Eye (tissue), 1 donor: Measurements from ENCODE around the gene XIRP1.

ENCODE experiments used
- DNase-seq: peaks from one replicate; pipeline ENCODE4 v3.0.0-alpha.2; 2015

The XIRP1 gene

DNA sequence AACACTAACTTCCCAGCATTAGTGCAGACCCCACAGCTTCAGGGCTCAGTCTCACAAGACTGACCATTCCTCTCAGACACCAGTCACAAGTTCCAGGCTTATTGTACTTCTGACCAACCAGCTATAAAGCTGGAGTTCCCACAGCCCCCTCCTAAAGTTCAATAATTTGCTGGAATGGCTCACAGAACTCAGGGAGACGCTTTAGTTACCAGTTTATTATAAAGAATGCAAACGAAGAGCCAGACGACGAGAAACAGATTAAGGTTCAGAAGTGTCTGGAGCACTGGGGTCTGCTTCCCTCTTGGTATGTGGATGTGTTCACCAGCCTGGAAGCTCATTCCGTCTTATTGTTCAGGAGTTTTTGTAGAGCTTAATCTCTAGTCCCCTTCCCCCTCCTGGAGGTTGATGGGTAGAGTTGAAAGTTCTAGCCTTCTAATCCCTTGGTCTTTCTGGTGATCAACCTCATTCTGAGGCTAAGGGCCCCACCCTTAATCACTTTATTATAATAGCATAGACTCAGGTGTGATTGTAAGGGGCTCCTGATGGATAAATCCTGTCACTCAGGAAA, 34.2 kb downstream of the XIRP1 start:
- DNase-seq, result peak; percentile 60

- DNase-seq, result no peak
These were observed 35.0 kb downstream of the XIRP1 start for GRCh38 chr3:39157359-39157758.

DNA sequence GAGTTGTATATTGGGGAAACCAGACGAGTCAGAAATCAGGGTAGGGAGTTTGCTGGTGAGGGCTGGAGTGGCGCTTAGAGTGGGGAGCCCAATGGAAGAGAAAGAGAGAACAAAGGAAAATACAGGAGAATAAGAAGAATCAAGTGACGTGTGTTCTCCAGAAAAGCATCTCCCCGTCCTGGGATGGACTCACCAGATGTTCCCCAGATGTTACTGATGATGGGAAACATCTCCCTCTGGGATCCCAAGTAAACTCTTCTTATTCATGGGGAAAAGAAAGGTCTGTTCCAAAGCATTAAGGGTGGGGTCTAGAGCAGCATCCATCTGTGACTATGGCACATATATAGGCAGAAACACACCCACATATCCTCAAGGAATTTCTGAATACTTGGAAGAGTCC, 36.0 kb downstream of the XIRP1 start:
- DNase-seq, result no peak

DNA sequence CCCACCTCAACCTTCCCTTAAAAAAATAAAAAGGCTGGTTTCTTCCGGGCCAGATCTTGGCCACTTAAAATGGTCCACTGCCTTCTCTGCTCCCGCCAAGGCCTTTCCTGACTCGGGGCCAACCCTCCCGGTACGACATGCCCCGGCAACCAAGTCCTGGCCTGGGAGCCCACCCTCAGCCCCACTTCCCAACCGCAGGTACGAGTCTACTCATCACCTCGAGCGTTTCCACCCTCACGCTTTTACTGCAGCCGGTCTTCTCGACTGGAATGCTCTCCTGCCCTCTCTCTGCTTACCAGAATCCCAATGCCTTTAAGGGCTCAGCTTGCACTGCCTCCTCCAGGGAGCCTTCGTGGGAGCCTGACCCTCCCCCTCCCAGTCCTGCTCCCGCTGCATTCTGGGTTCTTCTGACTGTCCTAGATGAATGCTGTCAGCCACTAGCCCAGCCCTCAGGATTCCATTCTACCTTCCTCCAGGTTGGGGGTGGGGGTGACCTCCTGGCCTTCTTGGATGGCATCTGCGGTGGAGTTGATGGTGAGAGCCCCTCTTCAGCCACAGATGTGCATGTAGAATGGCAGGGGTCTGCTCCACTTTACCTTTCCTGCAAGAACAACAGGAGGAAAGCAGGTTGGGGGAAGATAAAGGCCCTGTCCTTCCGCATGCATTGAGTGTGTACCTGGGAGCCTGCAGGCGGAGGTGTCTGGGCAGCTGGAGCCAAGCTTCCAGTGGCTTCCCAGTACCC, 37.9 kb downstream of the XIRP1 start:
- DNase-seq, result peak; percentile 58

DNA sequence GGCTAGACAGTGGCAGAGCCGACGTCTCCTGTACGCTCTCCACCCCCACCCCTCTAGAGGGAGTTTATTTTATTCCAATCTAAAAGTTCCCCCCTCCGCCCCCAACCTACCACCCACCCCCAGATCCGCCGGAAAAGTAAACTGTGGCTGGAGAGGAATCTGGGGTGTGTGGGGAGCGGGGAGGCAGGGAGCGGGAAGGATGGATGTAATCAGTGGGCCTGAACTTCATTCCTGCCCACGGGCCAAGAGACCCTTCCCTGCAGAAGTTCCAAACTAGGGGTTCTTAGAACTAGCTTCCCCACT, 38.5 kb downstream of the XIRP1 start:
- no peak for DNase-seq

DNA sequence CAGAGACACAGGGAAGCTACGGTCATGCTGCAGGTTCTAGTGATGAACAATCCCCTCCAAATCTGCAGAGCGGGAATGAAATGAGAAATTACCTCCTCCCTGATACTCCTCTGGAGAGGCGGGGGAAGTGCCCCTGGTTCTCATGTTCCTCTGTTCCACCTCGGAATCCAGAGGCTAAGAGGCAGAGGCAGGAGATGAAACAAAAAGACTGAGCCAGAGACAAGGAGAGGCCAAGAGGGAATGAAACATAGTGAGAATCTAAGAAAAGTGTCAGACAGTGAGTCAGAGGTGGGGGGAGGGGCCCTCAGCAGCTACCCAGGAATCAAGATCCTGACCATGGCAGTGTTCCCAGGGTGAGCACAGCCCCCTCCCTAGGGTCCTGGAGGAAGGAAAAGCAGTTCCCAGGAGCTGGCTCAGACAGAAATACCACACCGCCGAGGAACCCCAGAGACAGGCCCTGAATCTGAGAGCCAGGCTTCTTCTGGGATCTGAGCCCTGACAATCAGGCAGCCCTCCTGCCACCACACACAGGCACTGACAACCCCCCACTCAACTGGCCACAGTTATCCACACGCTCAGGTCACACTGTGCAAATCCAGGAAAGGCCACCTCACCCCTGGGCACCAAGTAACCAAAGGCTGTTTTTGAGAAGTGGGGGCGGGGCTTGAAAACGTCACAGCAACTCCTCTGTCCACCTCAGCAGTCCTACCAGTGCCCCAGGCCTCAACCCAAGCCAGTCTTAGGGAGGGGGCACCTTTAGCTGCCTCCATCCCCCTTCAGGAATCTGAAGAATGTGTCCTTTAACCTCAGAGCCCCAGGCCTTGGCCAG, 41.4 kb downstream of the XIRP1 start:
- peak; percentile 84 for DNase-seq

DNA sequence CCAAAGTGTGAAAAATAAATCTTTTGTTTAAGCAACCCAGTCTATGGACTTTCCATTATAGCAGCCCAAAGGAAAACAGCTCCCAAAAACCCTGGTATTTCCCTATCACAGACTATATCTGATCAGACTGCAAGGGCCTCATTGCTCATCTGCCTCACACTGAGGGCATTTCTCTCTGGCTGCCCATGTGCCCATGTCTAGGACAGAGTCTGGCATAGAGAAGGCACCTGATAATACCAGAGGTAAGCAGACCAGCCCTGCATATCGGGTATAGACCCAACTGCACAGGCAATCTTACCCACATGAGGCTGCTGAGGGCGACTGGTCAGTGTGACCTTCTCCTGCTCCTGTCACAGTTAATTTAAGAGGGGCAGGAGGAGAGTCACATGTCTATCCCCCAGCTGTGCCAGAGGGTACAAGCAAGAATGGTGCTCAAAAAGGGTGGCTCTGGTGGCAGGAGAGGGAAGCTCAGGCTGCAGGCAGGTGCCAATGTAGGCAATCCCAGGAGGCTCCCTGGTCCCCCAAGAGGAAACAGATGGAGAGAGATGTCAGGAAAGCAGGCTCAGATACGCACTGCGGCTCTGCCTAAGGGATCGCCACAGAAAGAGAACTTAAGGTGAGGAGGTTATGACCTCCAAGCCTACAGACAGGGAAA, 42.1 kb downstream of the XIRP1 start:
- peak; percentile 62 for DNase-seq

DNA sequence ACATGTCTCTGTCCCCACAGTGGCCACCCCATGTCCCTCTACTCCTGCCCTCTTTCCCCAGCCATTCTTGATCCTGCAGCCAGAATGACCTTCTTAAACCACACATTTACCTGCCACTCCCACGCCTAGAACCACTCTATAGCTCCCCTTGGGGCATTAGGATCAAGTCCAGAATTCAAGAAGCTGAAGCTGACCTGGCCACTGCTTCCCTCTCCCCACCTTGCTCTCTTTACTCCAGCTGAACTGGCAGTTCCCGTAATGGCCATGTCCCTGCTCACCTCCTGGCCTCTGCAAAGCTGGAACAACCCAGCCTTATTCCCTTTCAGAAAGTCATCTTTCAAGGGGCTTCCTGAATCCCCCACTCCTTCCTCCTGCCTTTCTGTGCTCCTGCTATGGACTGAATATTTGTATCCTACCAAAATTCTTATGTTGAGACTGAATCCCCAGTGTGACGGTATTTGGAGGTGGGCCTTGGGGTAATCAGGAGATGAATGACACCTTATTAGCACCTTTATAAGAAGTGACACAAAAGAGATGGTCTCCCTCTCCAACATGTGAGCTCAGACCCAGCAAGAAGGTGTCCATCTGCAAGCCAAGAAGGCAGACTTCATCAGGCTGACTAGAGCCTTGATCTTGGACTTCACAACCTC, 42.8 kb downstream of the XIRP1 start:
- no peak for DNase-seq

DNA sequence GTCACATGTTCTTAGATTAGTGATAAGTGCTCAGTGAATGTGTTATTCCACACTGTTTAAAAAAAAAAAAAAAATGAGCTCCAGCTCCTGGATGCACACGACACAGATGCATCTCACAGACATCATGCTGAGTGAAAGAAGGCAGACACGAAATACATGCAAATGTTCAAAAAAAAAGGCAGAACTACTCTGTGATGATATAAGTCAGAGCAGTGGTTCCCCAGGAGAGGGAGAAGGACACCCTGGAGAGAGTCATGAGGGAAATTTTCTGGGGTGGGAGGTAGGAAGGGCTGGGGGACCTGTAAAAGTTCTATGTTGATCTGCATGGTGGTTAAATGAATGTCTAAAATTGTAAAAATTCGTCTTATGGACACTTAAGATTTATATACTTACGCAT, 43.3 kb downstream of the XIRP1 start:
- DNase-seq, result no peak

DNA sequence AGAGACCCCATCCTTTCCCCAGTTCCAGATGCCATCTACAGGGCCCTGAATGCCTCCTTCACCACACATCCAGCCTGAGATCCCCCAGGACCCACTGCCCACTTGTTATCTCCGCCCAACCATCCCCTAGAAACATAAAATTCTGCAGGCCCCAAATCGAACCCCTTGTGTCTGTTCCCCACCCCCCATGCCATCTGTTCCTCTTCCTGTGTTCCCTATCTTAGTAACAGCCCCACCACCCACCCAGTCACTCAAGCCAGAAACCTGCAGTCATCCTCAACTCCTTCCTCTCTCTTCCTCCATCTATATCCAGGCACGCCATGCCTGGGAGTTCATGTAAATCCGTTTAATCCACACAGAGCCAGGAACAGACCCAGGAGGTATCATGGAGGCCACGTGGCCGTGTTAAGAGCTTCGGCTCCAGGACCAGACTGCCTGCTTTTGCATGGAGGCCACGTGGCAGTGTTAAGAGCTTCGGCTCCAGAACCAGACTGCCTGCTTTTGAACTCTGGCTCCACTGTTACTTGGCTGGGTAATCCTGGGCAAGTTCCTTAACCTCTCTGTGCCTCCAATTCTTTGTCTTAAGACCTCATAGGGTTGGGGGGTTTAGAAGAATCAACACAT, 43.8 kb downstream of the XIRP1 start:
- DNase-seq, result peak; percentile 44

GRCh38 chr3:39147711-39148434, 44.5 kb downstream of the XIRP1 start:
- DNase-seq, result peak; percentile 51

- peak; percentile 76 for DNase-seq
These were observed 45.5 kb downstream of the XIRP1 start for GRCh38 chr3:39146611-39147591.

DNA sequence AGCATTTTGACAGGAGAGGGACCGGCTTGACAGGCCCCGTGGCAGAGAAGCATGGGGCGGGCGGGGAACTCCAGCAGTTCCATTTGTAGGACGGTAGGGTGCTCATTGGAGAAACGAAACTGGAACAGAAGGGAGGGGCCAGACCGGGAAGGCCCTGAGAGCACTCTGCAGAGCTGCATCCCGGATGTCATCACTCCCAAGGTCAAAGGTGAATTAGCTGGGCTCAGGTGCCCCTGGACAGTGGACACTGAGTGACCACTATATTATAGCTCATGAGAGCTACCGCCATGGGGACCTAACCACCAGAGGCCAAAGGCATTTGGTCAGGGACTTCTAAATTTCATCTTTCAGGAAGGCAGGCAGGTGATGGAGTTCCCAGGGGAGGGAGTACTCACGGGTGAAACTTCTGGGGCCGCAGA, 46.3 kb downstream of the XIRP1 start:
- no peak for DNase-seq

DNA sequence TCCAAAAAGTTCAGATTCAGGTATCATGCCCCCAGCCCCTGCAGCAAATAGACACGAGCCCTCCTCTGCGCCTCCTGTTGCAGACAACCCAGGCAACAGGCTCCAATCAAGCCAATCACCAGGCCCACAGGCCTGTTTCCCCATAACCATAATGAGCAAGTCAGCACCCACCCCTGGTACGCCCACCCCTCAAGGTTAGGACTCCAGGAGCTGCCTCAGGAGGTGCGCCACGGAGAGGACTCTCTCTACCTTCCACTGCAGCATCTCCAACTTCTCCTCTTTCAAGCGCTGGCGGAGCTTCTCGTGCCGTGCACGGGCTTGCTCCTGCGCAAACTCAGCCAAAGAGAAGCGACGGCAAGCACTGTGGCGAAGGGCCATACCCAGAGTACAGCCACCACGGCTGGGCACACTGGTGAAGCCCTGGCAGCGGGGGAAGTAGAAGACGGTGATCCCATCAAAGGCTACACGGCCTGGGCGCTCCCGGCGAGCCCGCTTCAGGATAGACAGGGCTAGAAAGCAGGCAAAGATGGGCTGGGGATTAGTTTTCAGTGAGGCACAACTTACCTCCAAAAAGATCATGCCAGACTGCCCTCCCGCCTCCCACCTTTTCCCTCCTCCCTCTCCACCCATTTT, 47.5 kb downstream of the XIRP1 start:
- DNase-seq, result no peak

- no peak for DNase-seq
These were observed 48.2 kb downstream of the XIRP1 start for GRCh38 chr3:39144095-39144747.

GRCh38 chr3:39143051-39143885, 49.1 kb downstream of the XIRP1 start:
- no peak for DNase-seq

DNA sequence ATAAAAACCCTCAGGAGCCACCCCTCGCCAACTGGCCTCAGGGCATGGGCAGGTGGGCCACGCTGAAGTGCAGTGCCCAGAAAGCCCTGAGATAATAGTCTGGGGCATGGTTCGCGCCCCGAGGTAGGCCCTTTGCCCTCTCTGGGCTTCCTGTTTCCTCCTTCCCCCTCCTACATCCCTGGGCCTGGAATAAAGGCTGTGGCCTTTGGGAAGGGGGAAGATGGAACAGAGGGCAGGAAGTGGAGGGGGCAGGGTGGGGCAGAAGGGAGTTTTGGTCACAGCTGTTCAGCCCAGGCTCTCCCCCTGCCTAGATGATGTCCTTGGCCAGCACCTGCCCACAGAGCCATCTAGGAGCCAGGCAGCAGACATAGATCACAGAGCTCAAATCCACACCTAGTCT, 50.3 kb downstream of the XIRP1 start:
- no peak for DNase-seq

- no peak for DNase-seq
These were observed 51.0 kb downstream of the XIRP1 start for GRCh38 chr3:39141171-39141995.
